H1 (cell line): ENCODE measurements around the gene CSRP1. TPM values are rescaled to one million over a fixed set of nuclear protein-coding genes. Genes with fewer than 3 reads are reported as not detected.

Experiments
- CTCF ChIA-PET: fragments of 300-600 bp; sonication (Branson Sonifier 250); formaldehyde crosslinking; loops from one replicate; lab custom pipeline; 2021; ENCODE audit not compliant: partially characterized antibody; lab: Charles Lee
- POLR2A ChIA-PET: fragments of 300-600 bp; sonication (Branson Sonifier 250); formaldehyde crosslinking; loops from one replicate; lab custom pipeline; 2021; ENCODE audit warnings: inconsistent platforms; ENCODE audit not compliant: partially characterized antibody; lab: Charles Lee
- DNase-seq, 2 experiments: peaks; one replicate each; pipeline versions ENCODE4 v3.0.0 to v3.0.0-alpha.2; 2010 to 2022; ENCODE audit warnings: low spot score in 2 of 2, low read depth in 1 of 2, mixed read lengths in 1 of 2
- FAIRE-seq: peaks from 2 replicates; lab custom pipeline; 2011; peaks lifted over from hg19 to GRCh38; lab: Jason Lieb, UNC
- H2AFZ ChIP-seq: 2 replicates; pipeline ENCODE4 v1.8.1; 2012; ENCODE audit warnings: low read length, inconsistent platforms
- H2AK5ac ChIP-seq: 2 replicates; pipeline ENCODE4 v1.6.1; 2013; ENCODE audit warnings: low read depth, low read length
- H2BK120ac ChIP-seq: replicated peaks from 2 replicates; pipeline ENCODE3; 2013; ENCODE audit warnings: low read depth, low read length, inconsistent platforms
- H2BK12ac ChIP-seq: 2 replicates; pipeline ENCODE4 v1.6.1; 2013; ENCODE audit warnings: low read depth, low read length
- H2BK15ac ChIP-seq: 2 replicates; pipeline ENCODE4 v1.6.1; 2013; ENCODE audit warnings: low read length
- H2BK20ac ChIP-seq: 2 replicates; pipeline ENCODE4 v1.6.1; 2013; ENCODE audit warnings: low read length
- H2BK5ac ChIP-seq: 2 replicates; pipeline ENCODE4 v1.6.1; 2013; ENCODE audit warnings: low read depth, low read length
- H3K14ac ChIP-seq: 2 replicates; pipeline ENCODE4 v1.6.1; 2013; ENCODE audit warnings: inconsistent platforms; ENCODE audit not compliant: insufficient read length
- H3K18ac ChIP-seq: 2 replicates; pipeline ENCODE4 v1.6.1; 2013; ENCODE audit warnings: low read length; ENCODE audit errors: extremely low read depth
- H3K23ac ChIP-seq: 2 replicates; pipeline ENCODE4 v1.6.1; 2013; ENCODE audit warnings: inconsistent platforms; ENCODE audit not compliant: insufficient read length
- H3K23me2 ChIP-seq: 2 replicates; pipeline ENCODE4 v1.6.1; 2013; ENCODE audit warnings: low read depth, low read length
- H3K27ac ChIP-seq: 2 replicates; pipeline ENCODE4 v1.6.1; 2011; ENCODE audit warnings: low read depth, low read length, inconsistent platforms
- H3K27me3 ChIP-seq, 4 experiments: replicated peaks in 1 of 4; 1 replicate in 1 of 4; 2 replicates in 3 of 4; pipeline versions ENCODE4 v1.6.1 to v1.8.1; 2011 to 2013; ENCODE audit warnings: low read length in 3 of 4, mild to moderate bottlenecking in 3 of 4, inconsistent platforms in 2 of 4, mixed read lengths in 2 of 4, moderate library complexity in 1 of 4; ENCODE audit not compliant: control insufficient read depth in 3 of 4, insufficient read depth in 3 of 4; ENCODE audit errors: extremely low read depth in 1 of 4
- H3K36me3 ChIP-seq, 4 experiments: 2 replicates each; pipeline versions ENCODE4 v1.6.1 to v1.8.1; 2011 to 2013; ENCODE audit warnings: mild to moderate bottlenecking in 4 of 4, low read length in 3 of 4, moderate library complexity in 2 of 4, control low read depth in 1 of 4, inconsistent platforms in 1 of 4; ENCODE audit not compliant: insufficient read depth in 4 of 4, control insufficient read depth in 2 of 4
- H3K4ac ChIP-seq: replicated peaks from 2 replicates; pipeline ENCODE3; 2013; ENCODE audit warnings: low read length, low read depth, mixed read lengths, inconsistent platforms; ENCODE audit not compliant: insufficient read length
- H3K4me1 ChIP-seq, 4 experiments: replicated peaks in 1 of 4; 1 replicate in 1 of 4; 2 replicates in 3 of 4; pipeline versions ENCODE4 v1.6.1 to v1.8.1; 2011 to 2013; ENCODE audit warnings: low read length in 3 of 4, inconsistent platforms in 2 of 4, mixed read lengths in 1 of 4; ENCODE audit not compliant: insufficient read depth in 4 of 4, control insufficient read depth in 3 of 4
- H3K4me2 ChIP-seq, 2 experiments: 2 replicates each; pipeline versions ENCODE4 v1.6.1 to v1.8.1; 2011 to 2013; ENCODE audit warnings: low read depth in 2 of 2, low read length in 2 of 2, control low read depth in 1 of 2, inconsistent platforms in 1 of 2, mild to moderate bottlenecking in 1 of 2; ENCODE audit not compliant: insufficient read depth in 1 of 2
- H3K4me3 ChIP-seq, 4 experiments: fragments of 200-600, 300-600 bp in 1 of 4; sonication (generic), shearing (Covaris generic), sonication (Bioruptor Twin) in 1 of 4; 2 replicates each; pipeline versions ENCODE4 v1.5.1 to v1.8.1; 2011 to 2016; ENCODE audit warnings: low read length in 4 of 4, low read depth in 3 of 4, control low read depth in 2 of 4, inconsistent platforms in 2 of 4, mild to moderate bottlenecking in 2 of 4, mixed read lengths in 1 of 4, moderate library complexity in 1 of 4; ENCODE audit not compliant: insufficient read depth in 2 of 4; ENCODE audit errors: extremely low read depth in 1 of 4
- H3K56ac ChIP-seq: replicated peaks from 2 replicates; pipeline ENCODE3; 2013; ENCODE audit warnings: low read depth, mild to moderate bottlenecking, mixed read lengths, low read length, inconsistent platforms; ENCODE audit not compliant: insufficient read length
- H3K79me1 ChIP-seq: 2 replicates; pipeline ENCODE4 v1.6.1; 2013; ENCODE audit warnings: low read depth, low read length, control low read depth
- H3K79me2 ChIP-seq, 2 experiments: 2 replicates each; pipeline versions ENCODE4 v1.6.1 to v1.8.1; 2012 to 2013; ENCODE audit warnings: low read length in 2 of 2, mild to moderate bottlenecking in 2 of 2, inconsistent platforms in 1 of 2; ENCODE audit not compliant: insufficient read depth in 2 of 2, control insufficient read depth in 1 of 2
- H3K9ac ChIP-seq, 4 experiments: replicated peaks in 1 of 4; 1 replicate in 1 of 4; 2 replicates in 3 of 4; pipeline versions ENCODE4 v1.6.1 to v1.8.1; 2011 to 2013; ENCODE audit warnings: low read depth in 3 of 4, low read length in 3 of 4, control low read depth in 2 of 4, mild to moderate bottlenecking in 2 of 4, moderate library complexity in 2 of 4, inconsistent platforms in 1 of 4; ENCODE audit errors: extremely low read depth in 1 of 4
- H3K9me3 ChIP-seq, 2 experiments: 2 replicates each; pipeline versions ENCODE4 v1.6.1 to v1.8.1; 2012 to 2013; ENCODE audit warnings: mild to moderate bottlenecking in 2 of 2, moderate library complexity in 2 of 2, control low read depth in 1 of 2, inconsistent platforms in 1 of 2, low read depth in 1 of 2, low read length in 1 of 2, mixed read lengths in 1 of 2; ENCODE audit not compliant: insufficient read depth in 2 of 2
- H4K20me1 ChIP-seq, 2 experiments: replicated peaks in 1 of 2; 2 replicates each; pipeline versions ENCODE3 to v1.8.1; 2011 to 2013; ENCODE audit warnings: inconsistent platforms in 2 of 2, low read length in 2 of 2, mild to moderate bottlenecking in 1 of 2; ENCODE audit not compliant: insufficient read depth in 2 of 2, control insufficient read depth in 1 of 2
- H4K5ac ChIP-seq: 2 replicates; pipeline ENCODE4 v1.6.1; 2013; ENCODE audit warnings: low read length, low read depth, mixed read lengths, inconsistent platforms; ENCODE audit not compliant: insufficient read length
- H4K8ac ChIP-seq: 2 replicates; pipeline ENCODE4 v1.8.0; 2013; ENCODE audit warnings: mild to moderate bottlenecking, moderate library complexity, low read length, inconsistent platforms; ENCODE audit not compliant: insufficient read depth; ENCODE audit errors: extremely low read depth
- H4K91ac ChIP-seq: replicated peaks from 2 replicates; pipeline ENCODE3; 2013; ENCODE audit warnings: low read length, mixed read lengths, inconsistent platforms; ENCODE audit not compliant: insufficient read length
- BCL11A ChIP-seq, 2 experiments: IDR thresholded peaks; one replicate each; pipeline ENCODE4 v1.6.1; 2011; ENCODE audit warnings: low read depth in 2 of 2, low read length in 2 of 2, mild to moderate bottlenecking in 2 of 2
- CEBPB ChIP-seq: IDR thresholded peaks from 2 replicates; pipeline ENCODE4 v1.6.1; 2012; ENCODE audit warnings: low read depth, low read length
- CHD1 ChIP-seq: IDR thresholded peaks from 2 replicates; pipeline ENCODE4 v1.6.1; 2012; ENCODE audit warnings: low read depth, low read length, improper control_type of control experiment
- CTBP2 ChIP-seq: IDR thresholded peaks from 2 replicates; pipeline ENCODE4 v1.7.0; 2011; ENCODE audit warnings: borderline replicate concordance, mild to moderate bottlenecking, moderate library complexity, mixed read lengths, low read length; ENCODE audit not compliant: insufficient read depth, insufficient read length
- MAFK ChIP-seq: IDR thresholded peaks from 2 replicates; pipeline ENCODE4 v1.6.1; 2012; ENCODE audit warnings: low read depth, mild to moderate bottlenecking, improper control_type of control experiment, low read length
- POLR2A ChIP-seq, 2 experiments: IDR thresholded peaks; 1 replicate in 1 of 2; 2 replicates in 1 of 2; pipeline ENCODE4 v1.6.1; 2011; ENCODE audit warnings: low read depth in 2 of 2, low read length in 2 of 2, mild to moderate bottlenecking in 2 of 2; ENCODE audit errors: control extremely low read depth in 1 of 2
- RBBP5 ChIP-seq: IDR thresholded peaks from 2 replicates; pipeline ENCODE4 v1.7.1; 2012; ENCODE audit warnings: low read depth, mild to moderate bottlenecking, inconsistent platforms, low read length, moderate library complexity, borderline replicate concordance
- SAP30 ChIP-seq: fragments of 300-600 bp; sonication (generic); IDR thresholded peaks from 2 replicates; pipeline ENCODE4 v1.7.1; 2012; ENCODE audit warnings: low read length, moderate library complexity, mild to moderate bottlenecking, inconsistent platforms; ENCODE audit not compliant: insufficient read depth, insufficient replicate concordance
- SP1 ChIP-seq: IDR thresholded peaks from 2 replicates; pipeline ENCODE4 v1.6.1; 2011; ENCODE audit warnings: low read depth, low read length
- SP4 ChIP-seq: IDR thresholded peaks from 2 replicates; pipeline ENCODE4 v1.6.1; 2012; ENCODE audit warnings: low read length, inconsistent platforms
- TCF12 ChIP-seq: IDR thresholded peaks from 2 replicates; pipeline ENCODE4 v1.6.1; 2011; ENCODE audit warnings: low read depth, mild to moderate bottlenecking, low read length
- WGBS, 2 experiments: shearing (Covaris generic) in 1 of 2; methylation state at CpG; one replicate each; pipeline versions ENCODE4 v1.1.6 to v1.1.7; 2013 to 2015; ENCODE audit warnings: low lambda C conversion rate in 2 of 2, mixed read lengths in 2 of 2, inconsistent platforms in 1 of 2, low coverage in 1 of 2, missing lambda C conversion rate in 1 of 2; ENCODE audit not compliant: insufficient replicate concordance in 2 of 2, insufficient coverage in 1 of 2, insufficient read length in 1 of 2; ENCODE audit errors: extremely low coverage in 1 of 2, missing lambda C conversion rate in 1 of 2; 5-methylcytosine and 5-hydroxymethylcytosine counted together
- polyA plus RNA-seq, 7 experiments: library from polyadenylated mRNA; depleted of rRNA in 3 of 7; stranded (reverse) in 5 of 7; unstranded in 2 of 7; fragments of >200 nt in 5 of 7; fragments of 200-250 nt in 2 of 7; gene quantifications; 1 replicate in 5 of 7; 2 replicates in 1 of 7; 4 replicates in 1 of 7; pipeline versions ENCODE4 v1.2.1 to v1.2.3, GENCODE V29; 2011 to 2013; ENCODE audit warnings: missing spikeins in 2 of 7, mixed read lengths in 2 of 7
- total RNA-seq: library from RNA; stranded (reverse); fragmentation: NEBNext Ultra II Directional; extraction: Animal tissue kit (Norgen Biotek cat#: 25700); gene quantifications from 2 replicates; pipeline ENCODE4 v1.2.1, GENCODE V29; 2021
- TF ChIP-seq, protein P1 (sequence below): IDR thresholded peaks from 2 replicates; pipeline ENCODE4 v1.6.1; 2012; ENCODE audit warnings: inconsistent platforms
- TF ChIP-seq, protein P2 (sequence below): IDR thresholded peaks from 2 replicates; pipeline ENCODE4 v1.6.1; 2011; ENCODE audit warnings: low read length, improper control_type of control experiment

CSRP1 gene
- total and polyA plus RNA-seq, 2 of the 8 experiments (the other 6 are each of a cell fraction or from before 2014, with no cell fraction given) = 14.2 to 22.3 TPM

DNA sequence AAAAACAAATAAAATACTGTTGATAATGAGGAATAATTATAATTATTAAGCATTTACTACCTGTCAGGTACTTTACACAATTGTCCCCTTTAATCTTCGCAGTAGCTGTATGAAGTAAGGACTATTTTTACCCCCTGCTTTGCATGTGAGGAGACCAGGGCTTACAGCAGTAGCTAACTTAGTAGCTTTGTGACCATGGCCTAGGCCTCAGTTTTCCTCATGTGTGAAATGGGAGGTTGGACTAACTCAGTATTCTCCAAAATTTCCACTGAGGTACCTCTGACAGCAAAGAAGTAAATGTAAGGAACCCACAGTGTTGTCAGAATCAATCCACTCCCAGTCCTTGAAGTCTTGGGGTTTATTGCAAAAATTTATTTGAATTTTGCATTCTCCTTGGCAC, 3.8 kb upstream of the CSRP1 start:
- Histone ChIP-seq H3K27ac (no peak overlapping the region), H2AFZ (no peak overlapping the region), H3K14ac (no peak overlapping the region), H3K4me2 (no peak overlapping the region), H3K4ac (no peak overlapping the region), H2BK12ac (no peak overlapping the region), H4K91ac (no peak overlapping the region), H3K4me1 (peaks cover 6 to 13% (median 7%) of the 10 kb centered on the region in 4 experiments; a peak in 6 of 7 replicates), H3K9me3 (no peaks in the 10 kb centered on the region), H4K20me1 (no peaks in the 10 kb centered on the region), H3K23me2 (peaks cover 5% of the 10 kb centered on the region; the same call in 1 of the 2 replicates), H3K56ac (no peak overlapping the region), H3K9ac (no peak overlapping the region), H3K4me3 (no peak overlapping the region), H3K79me2 (no peaks in the 10 kb centered on the region), H4K5ac (no peak overlapping the region), H3K23ac (no peak overlapping the region), H2BK15ac (no peak overlapping the region), H4K8ac (no peak overlapping the region), H3K27me3 (peaks cover 3 to 31% (median 20%) of the 10 kb centered on the region in 4 experiments), H2BK20ac (no peak overlapping the region), H2BK120ac (no peak overlapping the region), H3K18ac (no peak overlapping the region), H2BK5ac (no peak overlapping the region), H2AK5ac (no peak overlapping the region), H3K79me1 (no peaks in the 10 kb centered on the region), H3K36me3 (no peaks in the 10 kb centered on the region)
- FAIRE-seq (no peak), DNase-seq (no peak)
- ChIA-PET POLR2A (interaction anchor here (1.1 to 6.3 kb wide), 3 partner anchors 9 to 332 kb away, joined by 3 to 52 read pairs (median 4); no protein-coding TSS in a partner anchor), CTCF (interaction anchor here (1.2 to 43.8 kb wide), 8 partner anchors 5 to 316 kb away, joined by 3 to 929 read pairs (median 10); partner anchors contain the start of genes CSRP1, IPO9, NAV1 and PHLDA3)
- WGBS, 2 experiments = 87% methylated on average over 1 of the region's 1 CpG; no CpG with 5 or more reads in 1 of the 2 experiments
- TF ChIP-seq POLR2A (IDR thresholded peaks at IDR 0.05; ENCODE audit: control extremely low read depth in 1 of 2, low read depth in 2 of 2, low read length in 2 of 2) = no peak
- TF ChIP-seq SAP30 = no peak
- no peak for TF ChIP-seq CHD1
- TF ChIP-seq CTBP2 = no peak
- no peak for TF ChIP-seq SP4
- no peak for TF ChIP-seq MAFK
- TF ChIP-seq TCF12 = no peak
- TF ChIP-seq, protein P1, sequence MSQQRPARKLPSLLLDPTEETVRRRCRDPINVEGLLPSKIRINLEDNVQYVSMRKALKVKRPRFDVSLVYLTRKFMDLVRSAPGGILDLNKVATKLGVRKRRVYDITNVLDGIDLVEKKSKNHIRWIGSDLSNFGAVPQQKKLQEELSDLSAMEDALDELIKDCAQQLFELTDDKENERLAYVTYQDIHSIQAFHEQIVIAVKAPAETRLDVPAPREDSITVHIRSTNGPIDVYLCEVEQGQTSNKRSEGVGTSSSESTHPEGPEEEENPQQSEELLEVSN = no peak
- no peak for TF ChIP-seq CEBPB
- TF ChIP-seq RBBP5 = no peak
- TF ChIP-seq BCL11A (IDR thresholded peaks at IDR 0.05; ENCODE audit: low read depth in 2 of 2, low read length in 2 of 2) = no peak
- TF ChIP-seq SP1 = no peak
- TF ChIP-seq, protein P2, sequence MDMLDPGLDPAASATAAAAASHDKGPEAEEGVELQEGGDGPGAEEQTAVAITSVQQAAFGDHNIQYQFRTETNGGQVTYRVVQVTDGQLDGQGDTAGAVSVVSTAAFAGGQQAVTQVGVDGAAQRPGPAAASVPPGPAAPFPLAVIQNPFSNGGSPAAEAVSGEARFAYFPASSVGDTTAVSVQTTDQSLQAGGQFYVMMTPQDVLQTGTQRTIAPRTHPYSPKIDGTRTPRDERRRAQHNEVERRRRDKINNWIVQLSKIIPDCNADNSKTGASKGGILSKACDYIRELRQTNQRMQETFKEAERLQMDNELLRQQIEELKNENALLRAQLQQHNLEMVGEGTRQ = no peak
